HEK293 (cell line): ENCODE results near the gene JPH4.

ENCODE experiments used
- HIC1 ChIP-seq: fragments of 450-650 bp; formaldehyde crosslinking; IDR thresholded peaks from 2 replicates; pipeline ENCODE4 v1.5.1; 2016; ENCODE audit warnings: missing biosample characterization, missing genetic modification characterization
- MEIS1 ChIP-seq: sonication (generic); formaldehyde crosslinking; IDR thresholded peaks from 2 replicates; pipeline ENCODE4 v1.8.1; 2022; ENCODE audit warnings: missing genetic modification reagents, mild to moderate bottlenecking, borderline replicate concordance
- ZFP41 ChIP-seq: fragments of 450-650 bp; formaldehyde crosslinking; IDR thresholded peaks from 2 replicates; pipeline ENCODE4 v1.5.1; 2016; ENCODE audit warnings: missing biosample characterization, missing genetic modification characterization, borderline replicate concordance
- ZNF239 ChIP-seq: fragments of 450-650 bp; formaldehyde crosslinking; IDR thresholded peaks from 2 replicates; pipeline ENCODE4 v1.5.1; 2016; ENCODE audit warnings: missing biosample characterization, missing genetic modification characterization
- ZNF292 ChIP-seq: fragments of 450-650 bp; formaldehyde crosslinking; IDR thresholded peaks from 2 replicates; pipeline ENCODE4 v1.5.1; 2016; ENCODE audit warnings: low read depth, missing biosample characterization, missing genetic modification characterization, borderline replicate concordance

GRCh38 chr14:23535943-23536342 lies 42.6 kb downstream of the JPH4 start:
- TF ChIP-seq ZNF239 (tag by site-specific recombination) (no peak), MEIS1 (CRISPR knock-in tag) (no peak), ZFP41 (no peak), HIC1 (tag by site-specific recombination) (no peak), ZNF292 (tag by site-specific recombination) (no peak)
